B cell (primary cell): ENCODE data around the gene GDAP1L1.

Experiments used
- CTCF ChIP-seq: fragments of 200-600 bp; IDR thresholded peaks from one replicate; pipeline ENCODE4 v1.8.0; 2022; ENCODE audit warnings: antibody characterized with exemption, mild to moderate bottlenecking
- EZH2 ChIP-seq: IDR thresholded peaks from 2 replicates; pipeline ENCODE4 v1.6.1; 2012; ENCODE audit warnings: borderline replicate concordance, low read depth, mild to moderate bottlenecking, moderate library complexity, low read length; ENCODE audit not compliant: insufficient read depth, poor library complexity, severe bottlenecking

- TF ChIP-seq CTCF (no peak), EZH2 (no peak)
These were observed 4.2 kb downstream of the GDAP1L1 start for GRCh38 chr20:44251284-44251683.
